ENCODE results near the gene LYAR. TPM values are rescaled to one million over a fixed set of nuclear protein-coding genes. Genes with fewer than 3 reads are reported as not detected.

The LYAR gene
- total and polyA plus RNA-seq, 2 of the 13 experiments (the other 11 are each of a cell fraction or from before 2014, with no cell fraction given), result 7.8 to 94.2 TPM

GRCh38 chr4:4289055-4289454 lies 899 bp downstream of the LYAR start:
- Histone ChIP-seq H4K20me1 (ENCODE audit: insufficient read depth, low read length) (peaks cover 3% of the 10 kb centered on the region; the same call in 1 of the 2 replicates), H3K27me3 (ENCODE audit: control insufficient read depth in 1 of 2, insufficient read depth in 2 of 2, low read length in 2 of 2) (no peaks in the 10 kb centered on the region; a peak in 1 of 5 replicates), H3K9ac (ENCODE audit: insufficient read depth, low read depth, low read length) (peak overlapping the region; percentile 96), H3K9me3 (ENCODE audit: low read length) (no peaks in the 10 kb centered on the region), H2AFZ (ENCODE audit: low read length) (no peak overlapping the region), H3K79me2 (ENCODE audit: insufficient read depth, low read length) (peaks cover 76% of the 10 kb centered on the region), H3K4me3 (replicated peaks in 1 of 3; ENCODE audit: insufficient read depth in 1 of 3, low read depth in 2 of 3, low read length in 3 of 3) (peak overlapping the region; percentile 82 to 97 (median 88)), H3K27ac (ENCODE audit: extremely low read length, insufficient read depth, low read length) (peak overlapping the region; percentile 72), H3K4me1 (ENCODE audit: insufficient read depth, low read length) (peaks cover 62% of the 10 kb centered on the region), H3K4me2 (ENCODE audit: low read depth, low read length) (peak overlapping the region; percentile 100), H3K36me3 (replicated peaks in 1 of 2; ENCODE audit: control insufficient read depth in 1 of 2, insufficient read depth in 2 of 2, low read length in 2 of 2) (peaks cover 5 to 26% of the 10 kb centered on the region in 2 experiments; a peak in 4 of 5 replicates)
- in situ Hi-C loops (cut with HindIII; ENCODE audit: extremely low pct_ligation_motif_present, low pct_unique_long_range_greater_than_20kb) (no loop called here), intact Hi-C loops (cut with micrococcal nuclease; ENCODE audit: unreplicated experiment) (no loop called here)
- ChIA-PET POLR2A (no interaction called here), CTCF (ENCODE audit: low intra/inter-chr PET ratio, low total read pairs) (no interaction called here)
- DNase-seq (ENCODE audit: low spot score) (no peak), ATAC-seq (peak; percentile 11; the same call in 2 of the 3 replicates), FAIRE-seq (no peak)
- BruUV-seq (replicated peaks), result no TSS peak
- WGBS (ENCODE audit: low lambda C conversion rate), result 4% methylated on average over 3 of the region's 3 CpGs
- TF ChIP-seq ZNF275 (CRISPR knock-in tag; IDR thresholded peaks at IDR 0.05; ENCODE audit: borderline replicate concordance), result no peak
- TF ChIP-seq ZNF407 (CRISPR knock-in tag; IDR thresholded peaks at IDR 0.05; ENCODE audit: not compliant biosample characterization), result no peak
- peak; percentile 69 for TF ChIP-seq ZNF629 (CRISPR knock-in tag; conservative IDR thresholded peaks at IDR 0.05)
- 0 out of 2 replicates have a peak, but pooled peaks have one; percentile 4 for TF ChIP-seq ZNF749 (CRISPR knock-in tag; IDR thresholded peaks at IDR 0.05; ENCODE audit: borderline replicate concordance)
- TF ChIP-seq, protein P1, sequence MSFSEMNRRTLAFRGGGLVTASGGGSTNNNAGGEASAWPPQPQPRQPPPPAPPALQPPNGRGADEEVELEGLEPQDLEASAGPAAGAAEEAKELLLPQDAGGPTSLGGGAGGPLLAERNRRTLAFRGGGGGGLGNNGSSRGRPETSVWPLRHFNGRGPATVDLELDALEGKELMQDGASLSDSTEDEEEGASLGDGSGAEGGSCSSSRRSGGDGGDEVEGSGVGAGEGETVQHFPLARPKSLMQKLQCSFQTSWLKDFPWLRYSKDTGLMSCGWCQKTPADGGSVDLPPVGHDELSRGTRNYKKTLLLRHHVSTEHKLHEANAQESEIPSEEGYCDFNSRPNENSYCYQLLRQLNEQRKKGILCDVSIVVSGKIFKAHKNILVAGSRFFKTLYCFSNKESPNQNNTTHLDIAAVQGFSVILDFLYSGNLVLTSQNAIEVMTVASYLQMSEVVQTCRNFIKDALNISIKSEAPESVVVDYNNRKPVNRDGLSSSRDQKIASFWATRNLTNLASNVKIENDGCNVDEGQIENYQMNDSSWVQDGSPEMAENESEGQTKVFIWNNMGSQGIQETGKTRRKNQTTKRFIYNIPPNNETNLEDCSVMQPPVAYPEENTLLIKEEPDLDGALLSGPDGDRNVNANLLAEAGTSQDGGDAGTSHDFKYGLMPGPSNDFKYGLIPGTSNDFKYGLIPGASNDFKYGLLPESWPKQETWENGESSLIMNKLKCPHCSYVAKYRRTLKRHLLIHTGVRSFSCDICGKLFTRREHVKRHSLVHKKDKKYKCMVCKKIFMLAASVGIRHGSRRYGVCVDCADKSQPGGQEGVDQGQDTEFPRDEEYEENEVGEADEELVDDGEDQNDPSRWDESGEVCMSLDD (CRISPR knock-in tag; IDR thresholded peaks at IDR 0.05; ENCODE audit: borderline replicate concordance), result no peak
- TF ChIP-seq ZNF562 (CRISPR knock-in tag; IDR thresholded peaks at IDR 0.05; ENCODE audit: borderline replicate concordance), result no peak
- TF ChIP-seq, protein P2, sequence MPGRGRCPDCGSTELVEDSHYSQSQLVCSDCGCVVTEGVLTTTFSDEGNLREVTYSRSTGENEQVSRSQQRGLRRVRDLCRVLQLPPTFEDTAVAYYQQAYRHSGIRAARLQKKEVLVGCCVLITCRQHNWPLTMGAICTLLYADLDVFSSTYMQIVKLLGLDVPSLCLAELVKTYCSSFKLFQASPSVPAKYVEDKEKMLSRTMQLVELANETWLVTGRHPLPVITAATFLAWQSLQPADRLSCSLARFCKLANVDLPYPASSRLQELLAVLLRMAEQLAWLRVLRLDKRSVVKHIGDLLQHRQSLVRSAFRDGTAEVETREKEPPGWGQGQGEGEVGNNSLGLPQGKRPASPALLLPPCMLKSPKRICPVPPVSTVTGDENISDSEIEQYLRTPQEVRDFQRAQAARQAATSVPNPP (CRISPR knock-in tag; IDR thresholded peaks at IDR 0.05), result no peak
- no peak for TF ChIP-seq SP4 (CRISPR knock-in tag; IDR thresholded peaks at IDR 0.05)
- TF ChIP-seq MAFK (conservative IDR thresholded peaks at IDR 0.05 in 1 of 2, IDR thresholded peaks at IDR 0.05 in 1 of 2; ENCODE audit: low read length in 2 of 2), result no peak

All from HepG2 (cell line).